ENCODE measurements around the gene ACAA2. TPM values are rescaled to one million over a fixed set of nuclear protein-coding genes. Genes with fewer than 3 reads are reported as not detected.
"Not testable (repeated sequence)": the region's sequence is repeated elsewhere in the genome, so short reads cannot be mapped to it uniquely, and the experiment has no call there.

The ACAA2 gene
- total RNA-seq, 1 experiment from 2014 or later: 50.8 TPM

DNA sequence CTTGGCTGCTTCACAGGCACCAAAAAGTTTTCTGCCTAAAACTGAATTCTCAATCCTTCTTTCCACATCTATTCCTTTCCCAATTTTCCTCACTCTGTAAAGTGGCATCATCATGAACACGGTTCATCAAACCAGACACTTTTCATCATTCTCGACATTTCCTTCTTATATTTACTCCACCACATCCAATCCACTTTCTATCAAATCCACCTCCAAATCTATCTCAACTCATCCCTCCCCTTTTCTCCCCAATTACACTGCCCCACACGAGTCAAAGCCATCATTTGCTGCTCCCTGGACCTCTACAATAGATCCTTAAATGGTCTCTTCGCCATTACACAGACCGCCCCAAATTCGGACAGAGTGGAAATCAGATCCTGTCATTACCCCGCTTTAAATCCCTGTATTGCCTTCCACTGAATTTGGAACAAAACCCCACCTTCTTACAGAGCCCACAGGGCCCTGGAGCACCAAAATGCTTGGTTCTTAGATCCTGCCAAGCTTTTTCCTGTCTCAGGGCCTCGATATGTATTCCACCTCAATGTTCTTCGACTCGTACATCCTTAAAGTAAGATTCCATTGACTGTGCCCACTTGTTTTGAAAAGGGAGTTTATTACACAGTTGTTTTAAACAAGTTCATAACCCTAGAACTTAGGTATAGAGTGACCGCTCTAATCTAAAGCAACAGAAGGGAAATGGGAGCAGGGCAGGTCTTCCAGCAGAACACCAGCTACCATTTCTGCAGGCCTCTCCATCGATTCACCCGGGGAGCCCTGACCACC, 856 bp downstream of the ACAA2 start:
- intact Hi-C loops (cut with micrococcal nuclease; ENCODE audit: unreplicated experiment) (no loop called here), in situ Hi-C loops (cut with HindIII; ENCODE audit: low pct_unique_long_range_greater_than_20kb, low sequenced_read_pairs) (no loop called here)
- H3K27ac ChIP-seq (ENCODE audit: low read length): peak overlapping the region; percentile 87
- TF ChIP-seq SIN3A (IDR thresholded peaks at IDR 0.05; ENCODE audit: borderline replicate concordance, insufficient read depth, low read depth, low read length) (no peak), CTCF (IDR thresholded peaks at IDR 0.05) (no peak), REST (IDR thresholded peaks at IDR 0.05; ENCODE audit: insufficient read depth in 1 of 2, low read depth in 2 of 2, low read length in 1 of 2) (no peak), POLR2AphosphoS5 (IDR thresholded peaks at IDR 0.05; ENCODE audit: low read depth, low read length) (no peak), TCF7L2 (IDR thresholded peaks at IDR 0.05; ENCODE audit: low read depth, low read length) (no peak)
- no peaks in the 10 kb centered on the region for H3K9me3 ChIP-seq (ENCODE audit: control insufficient read depth, insufficient read depth, low read depth, low read length)
- ChIA-PET CTCF (interaction anchor here (0.6 kb wide), 1 partner anchor 304 kb away, joined by 7 read pairs; no protein-coding TSS in a partner anchor), POLR2A (interaction anchor here (0.6 kb wide), 1 partner anchor 304 kb away, joined by 4 read pairs; no protein-coding TSS in a partner anchor)
- H3K4me1 ChIP-seq (ENCODE audit: control insufficient read depth, insufficient read depth, low read length): 0 out of 2 replicates have a peak, but pooled peaks cover 5% of the 10 kb centered on the region
- no peak for ATAC-seq
- DNase-seq (ENCODE audit: low read depth, low spot score): no peak
- no peaks in the 10 kb centered on the region for H3K27me3 ChIP-seq (ENCODE audit: control insufficient read depth, insufficient read depth, low read length)
- H3K4me3 ChIP-seq (ENCODE audit: low read depth in 2 of 2, low read length in 2 of 2): peak overlapping the region; percentile 78 to 79
- no peaks in the 10 kb centered on the region; the same call in 1 of the 2 replicates for H3K36me3 ChIP-seq (ENCODE audit: control insufficient read depth, insufficient read depth, low read length)
- BruUV-seq (replicated peaks): no TSS peak

DNA sequence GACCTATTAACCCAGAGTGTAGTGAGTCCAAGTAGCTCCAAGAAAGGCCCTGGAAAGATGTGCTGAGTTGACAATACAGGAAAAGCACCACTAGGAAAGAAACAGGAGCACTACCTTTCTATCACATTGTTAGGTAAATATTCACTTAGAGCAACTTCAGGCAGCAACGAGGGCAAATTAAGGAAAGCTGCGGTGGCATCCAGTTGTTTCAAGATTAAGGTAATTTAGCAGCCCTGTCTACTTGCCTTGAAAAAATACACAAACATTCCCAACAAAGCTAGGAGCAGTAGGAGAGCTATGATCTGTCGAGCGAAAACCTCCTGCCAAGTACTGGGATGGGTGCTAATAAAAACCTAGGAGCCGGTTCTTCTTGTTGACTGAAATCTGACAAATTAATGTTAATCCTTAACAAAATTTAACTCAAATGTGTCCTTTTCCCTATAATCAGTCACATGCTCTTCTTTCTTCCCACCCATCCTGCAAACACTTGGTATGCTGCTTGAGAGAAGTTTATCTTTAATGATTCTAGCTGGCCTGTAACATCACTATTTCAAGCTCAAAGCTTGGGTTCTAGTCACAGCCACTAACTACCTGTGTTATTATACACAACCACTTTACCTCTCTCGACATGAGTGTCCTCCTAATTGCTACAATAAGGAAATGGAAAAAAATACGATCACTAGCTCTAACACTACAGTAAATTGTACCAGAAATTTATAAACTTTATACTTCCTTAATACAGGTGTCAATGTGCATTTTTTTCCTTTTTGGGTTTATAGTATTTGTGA, 2.0 kb downstream of the ACAA2 start:
- DNase-seq (ENCODE audit: low read depth, low spot score): no peak
- in situ Hi-C loops (cut with HindIII; ENCODE audit: low pct_unique_long_range_greater_than_20kb, low sequenced_read_pairs) (no loop called here), intact Hi-C loops (cut with micrococcal nuclease; ENCODE audit: unreplicated experiment) (no loop called here)
- H3K4me3 ChIP-seq (ENCODE audit: low read depth in 2 of 2, low read length in 2 of 2): peak overlapping the region; percentile 42 to 79; a peak in 3 of 4 replicates
- ChIA-PET POLR2A (interaction anchor here (0.6 kb wide), 1 partner anchor 306 kb away, joined by 4 read pairs; no protein-coding TSS in a partner anchor), CTCF (no interaction called here)
- no peaks in the 10 kb centered on the region; the same call in 1 of the 2 replicates for H3K36me3 ChIP-seq (ENCODE audit: control insufficient read depth, insufficient read depth, low read length)
- BruUV-seq (replicated peaks): no TSS peak
- no peaks in the 10 kb centered on the region for H3K27me3 ChIP-seq (ENCODE audit: control insufficient read depth, insufficient read depth, low read length)
- 0 out of 2 replicates have a peak overlapping the region, but pooled peaks have one; percentile 34 for H3K27ac ChIP-seq (ENCODE audit: low read length)
- H3K9me3 ChIP-seq (ENCODE audit: control insufficient read depth, insufficient read depth, low read depth, low read length): no peaks in the 10 kb centered on the region
- no peak for TF ChIP-seq REST (IDR thresholded peaks at IDR 0.05; ENCODE audit: insufficient read depth in 1 of 2, low read depth in 2 of 2, low read length in 1 of 2)
- 0 out of 2 replicates have a peak, but pooled peaks have one; percentile 29 for TF ChIP-seq TCF7L2 (IDR thresholded peaks at IDR 0.05; ENCODE audit: low read depth, low read length)
- ATAC-seq: no peak
- 0 out of 2 replicates have a peak, but pooled peaks cover 5% of the 10 kb centered on the region for H3K4me1 ChIP-seq (ENCODE audit: control insufficient read depth, insufficient read depth, low read length)

DNA sequence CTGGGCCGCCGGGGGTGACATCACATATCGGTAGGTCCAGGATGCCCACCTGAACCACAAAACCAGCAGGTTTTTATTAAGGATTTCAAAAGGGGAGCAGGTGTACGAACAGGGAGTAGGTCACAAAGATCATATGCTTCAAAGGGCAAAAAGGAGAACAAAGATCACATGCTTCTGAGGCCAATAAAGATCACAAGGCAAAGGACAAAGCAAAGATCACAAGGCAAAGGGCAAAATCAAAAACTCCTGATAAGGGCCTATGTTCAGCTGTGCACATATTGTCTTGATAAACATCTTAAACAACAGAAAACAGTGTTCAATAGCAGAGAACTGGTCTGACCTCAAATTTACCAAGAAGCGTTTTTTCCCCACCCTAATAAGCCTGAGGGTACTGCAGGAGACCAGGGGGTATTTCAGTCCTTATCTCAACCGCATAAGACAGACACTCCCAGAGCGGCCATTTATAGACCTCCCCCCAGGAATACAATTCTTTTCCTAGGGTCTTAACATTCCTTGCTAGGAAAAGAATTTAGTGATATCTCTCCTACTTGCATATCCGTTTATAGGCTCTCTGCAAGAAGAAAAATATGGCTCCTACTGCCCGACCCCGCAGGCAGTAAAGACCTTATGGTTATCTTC, 4.7 kb downstream of the ACAA2 start:
- H3K27ac ChIP-seq (ENCODE audit: low read length); intact Hi-C loops (cut with micrococcal nuclease; ENCODE audit: unreplicated experiment); ATAC-seq; in situ Hi-C loops (cut with HindIII; ENCODE audit: low pct_unique_long_range_greater_than_20kb, low sequenced_read_pairs); CTCF ChIA-PET; H3K27me3 ChIP-seq (ENCODE audit: control insufficient read depth, insufficient read depth, low read length); H3K4me1 ChIP-seq (ENCODE audit: control insufficient read depth, insufficient read depth, low read length); DNase-seq (ENCODE audit: low read depth, low spot score); H3K9me3 ChIP-seq (ENCODE audit: control insufficient read depth, insufficient read depth, low read depth, low read length); H3K4me3 ChIP-seq (ENCODE audit: low read depth in 2 of 2, low read length in 2 of 2); POLR2A ChIA-PET; BruUV-seq (replicated peaks); H3K36me3 ChIP-seq (ENCODE audit: control insufficient read depth, insufficient read depth, low read length): not testable (repeated sequence)
